Neural cell (in vitro differentiated cells): Measurements from ENCODE around the gene LDB2. TPM values are rescaled to one million over a fixed set of nuclear protein-coding genes. Genes with fewer than 3 reads are reported as not detected.

Source experiments
- H2AFZ ChIP-seq: fragments of 200-600, 300-800 bp; sonication (generic), shearing (Covaris generic); 2 replicates; pipeline ENCODE4 v1.6.0; 2014; ENCODE audit warnings: low read depth, mild to moderate bottlenecking, antibody characterized with exemption, low read length, moderate library complexity
- H3F3A ChIP-seq: fragments of 200-600 bp; shearing (Covaris generic); 2 replicates; pipeline ENCODE4 v1.6.1; 2016; ENCODE audit warnings: mild to moderate bottlenecking, moderate library complexity, mixed read lengths, antibody characterized with exemption, low read length; ENCODE audit not compliant: insufficient read depth, poor library complexity, severe bottlenecking
- H3K27ac ChIP-seq: fragments of 200-600, 300-800 bp; sonication (generic), shearing (Covaris generic); 2 replicates; pipeline ENCODE4 v1.5.1; 2014; ENCODE audit warnings: mild to moderate bottlenecking, low read length, moderate library complexity
- H3K27me3 ChIP-seq: fragments of 300-800, 200-600 bp; sonication (generic), shearing (Covaris generic); 2 replicates; pipeline ENCODE4 v1.6.0; 2014; ENCODE audit warnings: mild to moderate bottlenecking, low read depth, low read length, moderate library complexity; ENCODE audit not compliant: insufficient read depth
- H3K36me3 ChIP-seq: fragments of 300-800, 200-600 bp; sonication (generic), shearing (Covaris generic); 2 replicates; pipeline ENCODE4 v1.5.1; 2014; ENCODE audit warnings: mild to moderate bottlenecking, antibody characterized with exemption, low read length, moderate library complexity; ENCODE audit not compliant: insufficient read depth
- H3K4me2 ChIP-seq: fragments of 300-800, 200-600 bp; sonication (generic), shearing (Covaris generic); 2 replicates; pipeline ENCODE4 v1.6.0; 2014; ENCODE audit warnings: mild to moderate bottlenecking, low read length
- H3K4me3 ChIP-seq: fragments of 300-800, 200-600 bp; sonication (generic), shearing (Covaris generic); 2 replicates; pipeline ENCODE4 v1.5.1; 2014; ENCODE audit warnings: mild to moderate bottlenecking, low read length, moderate library complexity
- H3K79me2 ChIP-seq: fragments of 200-600 bp; shearing (Covaris generic); replicated peaks from 2 replicates; pipeline ENCODE4 v1.6.0; 2014; ENCODE audit warnings: mild to moderate bottlenecking, low read length, moderate library complexity; ENCODE audit not compliant: insufficient read depth
- H3K9ac ChIP-seq: fragments of 300-800, 200-600 bp; sonication (generic), shearing (Covaris generic); 2 replicates; pipeline ENCODE4 v1.6.1; 2016; ENCODE audit warnings: mild to moderate bottlenecking, low read length, mixed read lengths
- H3K9me2 ChIP-seq: fragments of 200-600 bp; shearing (Covaris generic); 2 replicates; pipeline ENCODE4 v1.6.1; 2016; ENCODE audit warnings: mild to moderate bottlenecking, low read length, mixed read lengths; ENCODE audit not compliant: insufficient read depth
- H3K9me3 ChIP-seq: fragments of 200-600, 300-800 bp; sonication (generic), shearing (Covaris generic); 2 replicates; pipeline ENCODE4 v1.6.1; 2016; ENCODE audit warnings: mild to moderate bottlenecking, mixed run types, low read length, moderate library complexity, mixed read lengths
- H4K20me1 ChIP-seq: fragments of 200-600 bp; shearing (Covaris generic); 2 replicates; pipeline ENCODE4 v1.6.1; 2016; ENCODE audit warnings: mild to moderate bottlenecking, mixed run types; ENCODE audit not compliant: insufficient read depth
- CTCF ChIP-seq: fragments of 450-650 bp; IDR thresholded peaks from 2 replicates; pipeline ENCODE4 v1.5.1; 2014; ENCODE audit warnings: antibody characterized with exemption, mild to moderate bottlenecking, moderate library complexity; ENCODE audit not compliant: poor library complexity, severe bottlenecking
- EP300 ChIP-seq: fragments of 450-650 bp; conservative IDR thresholded peaks from 2 replicates; pipeline ENCODE4 v1.6.1; 2014; ENCODE audit warnings: antibody characterized with exemption, mild to moderate bottlenecking, moderate library complexity; ENCODE audit not compliant: poor library complexity, severe bottlenecking
- EZH2 ChIP-seq: fragments of 200-600, 300-800 bp; shearing (Covaris generic), sonication (generic); IDR thresholded peaks from 2 replicates; pipeline ENCODE4 v1.6.1; 2014; ENCODE audit warnings: antibody characterized with exemption, low read length, borderline replicate concordance, mild to moderate bottlenecking; ENCODE audit not compliant: insufficient read depth, poor library complexity, severe bottlenecking
- MXI1 ChIP-seq: fragments of 450-650 bp; conservative IDR thresholded peaks from 2 replicates; pipeline ENCODE4 v1.6.1; 2014; ENCODE audit warnings: antibody characterized with exemption, mild to moderate bottlenecking; ENCODE audit not compliant: poor library complexity, severe bottlenecking
- POLR2AphosphoS5 ChIP-seq: IDR thresholded peaks from 2 replicates; pipeline ENCODE4 v1.6.1; 2012
- RAD21 ChIP-seq: fragments of 450-650 bp; conservative IDR thresholded peaks from 2 replicates; pipeline ENCODE4 v1.6.1; 2014; ENCODE audit warnings: antibody characterized with exemption, mild to moderate bottlenecking, moderate library complexity
- REST ChIP-seq: IDR thresholded peaks from 2 replicates; pipeline ENCODE4 v1.6.1; 2012; ENCODE audit warnings: borderline replicate concordance
- SMC3 ChIP-seq: fragments of 450-650 bp; conservative IDR thresholded peaks from 2 replicates; pipeline ENCODE4 v1.6.1; 2014; ENCODE audit warnings: antibody characterized with exemption, mild to moderate bottlenecking, moderate library complexity; ENCODE audit not compliant: poor library complexity
- TAF1 ChIP-seq: IDR thresholded peaks from 2 replicates; pipeline ENCODE4 v1.6.1; 2012; ENCODE audit warnings: low read depth
- polyA plus RNA-seq: library from polyadenylated mRNA; depleted of rRNA; stranded (reverse); fragments of >200 nt; gene quantifications from 2 replicates; pipeline ENCODE4 v1.2.3, GENCODE V29; 2014

LDB2 gene
- polyA plus RNA-seq, 1 donor from 2014 or later, result 58.9 TPM

- H3K27me3 ChIP-seq, result no peaks in the 10 kb centered on the region
- H2AFZ ChIP-seq, result no peak overlapping the region
- H3K9ac ChIP-seq, result no peak overlapping the region
- no peak overlapping the region for H3K27ac ChIP-seq
- H3K36me3 ChIP-seq, result no peaks in the 10 kb centered on the region
- no peak overlapping the region for H3K4me3 ChIP-seq
- H3K9me3 ChIP-seq, result no peaks in the 10 kb centered on the region
- H3K4me2 ChIP-seq, result no peak overlapping the region
- no peaks in the 10 kb centered on the region for H3K9me2 ChIP-seq
- no peak for TF ChIP-seq MXI1
- no peak for TF ChIP-seq EP300
- TF ChIP-seq TAF1, result no peak
- TF ChIP-seq SMC3, result no peak
- no peak for TF ChIP-seq EZH2
- TF ChIP-seq CTCF, result no peak
- no peak for TF ChIP-seq POLR2AphosphoS5
- no peak for TF ChIP-seq REST
- TF ChIP-seq RAD21, result no peak
- no peaks in the 10 kb centered on the region for H3K79me2 ChIP-seq
- no peaks in the 10 kb centered on the region for H4K20me1 ChIP-seq
- no peaks in the 10 kb centered on the region for H3F3A ChIP-seq
Measured at GRCh38 chr4:16667464-16667863, 231.0 kb downstream of the LDB2 start.

- Histone ChIP-seq H3F3A (no peaks in the 10 kb centered on the region), H3K4me2 (no peak overlapping the region), H2AFZ (no peak overlapping the region), H3K4me3 (no peak overlapping the region), H3K36me3 (no peaks in the 10 kb centered on the region), H3K9me3 (no peaks in the 10 kb centered on the region), H3K27ac (no peak overlapping the region), H3K9ac (no peak overlapping the region), H4K20me1 (no peaks in the 10 kb centered on the region), H3K27me3 (no peaks in the 10 kb centered on the region), H3K9me2 (no peaks in the 10 kb centered on the region), H3K79me2 (no peaks in the 10 kb centered on the region)
- TF ChIP-seq POLR2AphosphoS5, result no peak
- no peak for TF ChIP-seq CTCF
- no peak for TF ChIP-seq TAF1
- TF ChIP-seq EZH2, result no peak
- no peak for TF ChIP-seq REST
- TF ChIP-seq EP300, result no peak
- no peak for TF ChIP-seq RAD21
- TF ChIP-seq SMC3, result no peak
- no peak for TF ChIP-seq MXI1
Measured at GRCh38 chr4:16665942-16666551, 232.4 kb downstream of the LDB2 start.
